K562 (cell line): Measurements from ENCODE around the gene HSF5. TPM values are rescaled to one million over a fixed set of nuclear protein-coding genes. Genes with fewer than 3 reads are reported as not detected.

Experiments
- HMGN3 ChIP-seq: IDR thresholded peaks from 2 replicates; pipeline ENCODE4 v1.6.1; 2011; ENCODE audit warnings: borderline replicate concordance, low read depth, mild to moderate bottlenecking, mixed read lengths, low read length; ENCODE audit not compliant: insufficient read length; ENCODE audit errors: extremely low read depth
- MEF2D ChIP-seq: conservative IDR thresholded peaks from 2 replicates; pipeline ENCODE4 v1.6.1; 2016; ENCODE audit warnings: low read depth, missing genetic modification characterization, missing compliant biosample characterization
- NFYB ChIP-seq: IDR thresholded peaks from 2 replicates; pipeline ENCODE4 v1.6.1; 2011; ENCODE audit warnings: mild to moderate bottlenecking, moderate library complexity; ENCODE audit not compliant: insufficient read length; ENCODE audit errors: extremely low read depth
- PRMT5 ChIP-seq: sonication (generic); formaldehyde crosslinking; IDR thresholded peaks from 2 replicates; pipeline ENCODE4 v1.5.0; 2020; ENCODE audit warnings: missing genetic modification reagents
- RHOXF2B ChIP-seq: fragments of 250-450 bp; sonication (Bioruptor Pico); conservative IDR thresholded peaks from 2 replicates; pipeline ENCODE4 v1.5.1; 2021
- SMAD3 ChIP-seq: fragments of 450-650 bp; formaldehyde crosslinking; conservative IDR thresholded peaks from 2 replicates; pipeline ENCODE4 v1.4.0; 2020; ENCODE audit warnings: mild to moderate bottlenecking
- TBP ChIP-seq: optimal IDR thresholded peaks from 2 replicates; pipeline ENCODE3; 2011; ENCODE audit warnings: low read depth, low read length, improper control_type of control experiment
- TCFL5 ChIP-seq: fragments of 250-450 bp; sonication (Bioruptor Pico); conservative IDR thresholded peaks from 2 replicates; pipeline ENCODE4 v1.6.1; 2021; ENCODE audit warnings: mild to moderate bottlenecking, moderate library complexity, matching md5 sums
- TRIM24 ChIP-seq, 2 experiments: fragments of 450-650 bp; IDR thresholded peaks; 2 replicates each; pipeline ENCODE4 v1.6.1; 2016
- ZC3H8 ChIP-seq: fragments of 450-650 bp; IDR thresholded peaks from 2 replicates; pipeline ENCODE4 v1.6.1; 2017
- ZNF12 ChIP-seq: sonication (generic); formaldehyde crosslinking; IDR thresholded peaks from 2 replicates; pipeline ENCODE4 v1.4.0; 2020; ENCODE audit warnings: mild to moderate bottlenecking, missing genetic modification reagents
- ZNF140 ChIP-seq: fragments of 250-450 bp; sonication (Bioruptor Pico); IDR thresholded peaks from 2 replicates; pipeline ENCODE4 v1.8.0; 2021; ENCODE audit warnings: moderate library complexity, mild to moderate bottlenecking, inconsistent platforms
- ZNF561 ChIP-seq: fragments of 450-650 bp; formaldehyde crosslinking; conservative IDR thresholded peaks from 2 replicates; pipeline ENCODE4 v1.4.0; 2020; ENCODE audit warnings: mild to moderate bottlenecking, moderate library complexity
- polyA plus RNA-seq, 8 experiments: library from polyadenylated mRNA; depleted of rRNA in 4 of 8; stranded (reverse) in 5 of 8; unstranded in 3 of 8; fragments of >200 nt; fragmentation: Nextera tagmentation in 2 of 8; fragmentation: Illumina TruSeq in 1 of 8; extraction: Ambion mirVana in 2 of 8; extraction: Trizol in 1 of 8; gene quantifications; 2 replicates each; pipeline versions ENCODE4 v1.2.1 to v1.2.3, GENCODE V29; 2011 to 2014; ENCODE audit warnings: inconsistent platforms in 1 of 8, missing spikeins in 1 of 8
- total RNA-seq, 7 experiments: library from RNA; depleted of rRNA in 6 of 7; stranded (reverse); fragments of >200 nt in 6 of 7; fragmentation: Illumina TruSeq in 2 of 7; extraction: Trizol in 2 of 7; gene quantifications; 2 replicates each; pipeline versions ENCODE4 v1.2.1 to v1.2.3, GENCODE V29; 2011 to 2021; ENCODE audit warnings: low replicate concordance in 1 of 7
- TF ChIP-seq, protein P1 (sequence below): sonication (generic); formaldehyde crosslinking; IDR thresholded peaks from 2 replicates; pipeline ENCODE4 v1.9.0; 2022; ENCODE audit warnings: mild to moderate bottlenecking, missing genetic modification reagents
- TF ChIP-seq, protein P2 (sequence below): fragments of 450-650 bp; conservative IDR thresholded peaks from 2 replicates; pipeline ENCODE4 v1.6.1; 2016; ENCODE audit warnings: missing genetic modification characterization, low read depth, mild to moderate bottlenecking, control low read depth, missing compliant biosample characterization
- TF ChIP-seq, protein P3 (sequence below), 3 experiments: IDR thresholded peaks in 2 of 3; conservative IDR thresholded peaks in 1 of 3; 2 replicates each; pipeline ENCODE4 v1.5.1; 2011 to 2012; ENCODE audit warnings: low read length in 3 of 3, mild to moderate bottlenecking in 3 of 3, control low read depth in 2 of 3, improper control_type of control experiment in 1 of 3, inconsistent platforms in 1 of 3, low read depth in 1 of 3, mixed read lengths in 1 of 3, moderate library complexity in 1 of 3; ENCODE audit not compliant: insufficient read depth in 2 of 3
- TF ChIP-seq, protein P4 (sequence below): fragments of 250-450 bp; sonication (Bioruptor Pico); IDR thresholded peaks from 2 replicates; pipeline ENCODE4 v1.4.0; 2020; ENCODE audit warnings: mild to moderate bottlenecking, moderate library complexity
- TF ChIP-seq, protein P5 (sequence below): fragments of 250-450 bp; sonication (Bioruptor Pico); IDR thresholded peaks from 2 replicates; pipeline ENCODE4 v1.5.0; 2020; ENCODE audit warnings: mild to moderate bottlenecking, borderline replicate concordance

Gene HSF5
- total and polyA plus RNA-seq, 9 of the 15 experiments (the other 6 are each of a cell fraction or from before 2014, with no cell fraction given): 0.04 TPM; not detected in 8

DNA sequence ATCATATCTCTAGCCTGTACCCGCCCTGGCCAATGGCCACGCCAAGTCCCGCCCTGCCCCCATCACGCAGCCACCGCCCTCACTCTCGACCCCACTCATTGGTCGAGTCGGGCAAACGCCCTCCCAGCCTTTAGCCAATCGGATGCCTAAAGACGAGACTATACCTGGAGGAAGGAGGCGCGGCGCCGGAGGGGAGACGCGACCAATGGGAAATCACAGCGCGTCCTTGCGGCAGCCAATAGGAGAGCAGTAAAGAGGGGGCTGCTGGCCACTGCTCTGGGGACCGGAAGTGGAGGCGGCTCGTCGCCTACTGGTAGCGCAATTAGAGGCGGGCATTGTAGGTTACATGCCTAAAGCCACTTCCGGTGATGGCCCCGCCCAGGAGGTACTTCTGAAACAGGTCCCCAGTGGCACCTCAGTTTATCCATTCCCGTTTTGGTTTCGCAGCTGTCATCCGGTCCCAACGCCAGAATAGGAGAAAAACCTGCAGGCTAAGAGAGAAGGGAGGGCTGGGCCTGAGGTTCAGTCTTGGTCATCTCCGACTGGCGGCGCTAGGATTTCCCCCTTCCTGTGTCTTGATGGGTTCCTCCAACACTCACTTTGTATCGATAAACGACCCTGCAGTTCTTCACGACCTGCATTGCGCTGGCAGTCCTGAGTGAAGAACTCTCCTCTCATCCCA, 29.9 kb upstream of the HSF5 start (continued):
- TF ChIP-seq, protein P1, sequence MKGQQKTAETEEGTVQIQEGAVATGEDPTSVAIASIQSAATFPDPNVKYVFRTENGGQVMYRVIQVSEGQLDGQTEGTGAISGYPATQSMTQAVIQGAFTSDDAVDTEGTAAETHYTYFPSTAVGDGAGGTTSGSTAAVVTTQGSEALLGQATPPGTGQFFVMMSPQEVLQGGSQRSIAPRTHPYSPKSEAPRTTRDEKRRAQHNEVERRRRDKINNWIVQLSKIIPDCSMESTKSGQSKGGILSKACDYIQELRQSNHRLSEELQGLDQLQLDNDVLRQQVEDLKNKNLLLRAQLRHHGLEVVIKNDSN (CRISPR knock-in tag): peak; percentile 59
- TF ChIP-seq, protein P2, sequence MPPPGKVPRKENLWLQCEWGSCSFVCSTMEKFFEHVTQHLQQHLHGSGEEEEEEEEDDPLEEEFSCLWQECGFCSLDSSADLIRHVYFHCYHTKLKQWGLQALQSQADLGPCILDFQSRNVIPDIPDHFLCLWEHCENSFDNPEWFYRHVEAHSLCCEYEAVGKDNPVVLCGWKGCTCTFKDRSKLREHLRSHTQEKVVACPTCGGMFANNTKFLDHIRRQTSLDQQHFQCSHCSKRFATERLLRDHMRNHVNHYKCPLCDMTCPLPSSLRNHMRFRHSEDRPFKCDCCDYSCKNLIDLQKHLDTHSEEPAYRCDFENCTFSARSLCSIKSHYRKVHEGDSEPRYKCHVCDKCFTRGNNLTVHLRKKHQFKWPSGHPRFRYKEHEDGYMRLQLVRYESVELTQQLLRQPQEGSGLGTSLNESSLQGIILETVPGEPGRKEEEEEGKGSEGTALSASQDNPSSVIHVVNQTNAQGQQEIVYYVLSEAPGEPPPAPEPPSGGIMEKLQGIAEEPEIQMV (tag): no peak
- TF ChIP-seq MEF2D (tag): no peak
- no peak for TF ChIP-seq TCFL5 (CRISPR knock-in tag)
- TF ChIP-seq RHOXF2B (CRISPR knock-in tag): no peak
- peak in 1 of 2 experiments; percentile 91; a peak in 2 of 4 replicates for TF ChIP-seq TRIM24 (IDR thresholded peaks at IDR 0.05)
- TF ChIP-seq, protein P3, sequence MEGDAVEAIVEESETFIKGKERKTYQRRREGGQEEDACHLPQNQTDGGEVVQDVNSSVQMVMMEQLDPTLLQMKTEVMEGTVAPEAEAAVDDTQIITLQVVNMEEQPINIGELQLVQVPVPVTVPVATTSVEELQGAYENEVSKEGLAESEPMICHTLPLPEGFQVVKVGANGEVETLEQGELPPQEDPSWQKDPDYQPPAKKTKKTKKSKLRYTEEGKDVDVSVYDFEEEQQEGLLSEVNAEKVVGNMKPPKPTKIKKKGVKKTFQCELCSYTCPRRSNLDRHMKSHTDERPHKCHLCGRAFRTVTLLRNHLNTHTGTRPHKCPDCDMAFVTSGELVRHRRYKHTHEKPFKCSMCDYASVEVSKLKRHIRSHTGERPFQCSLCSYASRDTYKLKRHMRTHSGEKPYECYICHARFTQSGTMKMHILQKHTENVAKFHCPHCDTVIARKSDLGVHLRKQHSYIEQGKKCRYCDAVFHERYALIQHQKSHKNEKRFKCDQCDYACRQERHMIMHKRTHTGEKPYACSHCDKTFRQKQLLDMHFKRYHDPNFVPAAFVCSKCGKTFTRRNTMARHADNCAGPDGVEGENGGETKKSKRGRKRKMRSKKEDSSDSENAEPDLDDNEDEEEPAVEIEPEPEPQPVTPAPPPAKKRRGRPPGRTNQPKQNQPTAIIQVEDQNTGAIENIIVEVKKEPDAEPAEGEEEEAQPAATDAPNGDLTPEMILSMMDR (IDR thresholded peaks at IDR 0.05 in 2 of 3, conservative IDR thresholded peaks at IDR 0.05 in 1 of 3; ENCODE audit: insufficient read depth in 2 of 3, low read depth in 1 of 3, low read length in 3 of 3): no peak
- TF ChIP-seq TBP: peak; percentile 73
- no peak for TF ChIP-seq SMAD3 (CRISPR knock-in tag)
- TF ChIP-seq, protein P4, sequence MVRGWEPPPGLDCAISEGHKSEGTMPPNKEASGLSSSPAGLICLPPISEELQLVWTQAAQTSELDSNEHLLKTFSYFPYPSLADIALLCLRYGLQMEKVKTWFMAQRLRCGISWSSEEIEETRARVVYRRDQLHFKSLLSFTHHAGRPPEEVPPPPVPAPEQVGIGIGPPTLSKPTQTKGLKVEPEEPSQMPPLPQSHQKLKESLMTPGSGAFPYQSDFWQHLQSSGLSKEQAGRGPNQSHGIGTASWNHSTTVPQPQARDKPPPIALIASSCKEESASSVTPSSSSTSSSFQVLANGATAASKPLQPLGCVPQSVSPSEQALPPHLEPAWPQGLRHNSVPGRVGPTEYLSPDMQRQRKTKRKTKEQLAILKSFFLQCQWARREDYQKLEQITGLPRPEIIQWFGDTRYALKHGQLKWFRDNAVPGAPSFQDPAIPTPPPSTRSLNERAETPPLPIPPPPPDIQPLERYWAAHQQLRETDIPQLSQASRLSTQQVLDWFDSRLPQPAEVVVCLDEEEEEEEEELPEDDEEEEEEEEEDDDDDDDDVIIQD (CRISPR knock-in tag): no peak
- TF ChIP-seq, protein P5, sequence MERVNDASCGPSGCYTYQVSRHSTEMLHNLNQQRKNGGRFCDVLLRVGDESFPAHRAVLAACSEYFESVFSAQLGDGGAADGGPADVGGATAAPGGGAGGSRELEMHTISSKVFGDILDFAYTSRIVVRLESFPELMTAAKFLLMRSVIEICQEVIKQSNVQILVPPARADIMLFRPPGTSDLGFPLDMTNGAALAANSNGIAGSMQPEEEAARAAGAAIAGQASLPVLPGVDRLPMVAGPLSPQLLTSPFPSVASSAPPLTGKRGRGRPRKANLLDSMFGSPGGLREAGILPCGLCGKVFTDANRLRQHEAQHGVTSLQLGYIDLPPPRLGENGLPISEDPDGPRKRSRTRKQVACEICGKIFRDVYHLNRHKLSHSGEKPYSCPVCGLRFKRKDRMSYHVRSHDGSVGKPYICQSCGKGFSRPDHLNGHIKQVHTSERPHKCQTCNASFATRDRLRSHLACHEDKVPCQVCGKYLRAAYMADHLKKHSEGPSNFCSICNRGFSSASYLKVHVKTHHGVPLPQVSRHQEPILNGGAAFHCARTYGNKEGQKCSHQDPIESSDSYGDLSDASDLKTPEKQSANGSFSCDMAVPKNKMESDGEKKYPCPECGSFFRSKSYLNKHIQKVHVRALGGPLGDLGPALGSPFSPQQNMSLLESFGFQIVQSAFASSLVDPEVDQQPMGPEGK (CRISPR knock-in tag): no peak
- TF ChIP-seq ZNF140 (CRISPR knock-in tag): no peak
- TF ChIP-seq ZNF12: no peak
- TF ChIP-seq NFYB: peak; percentile 86
- no peak for TF ChIP-seq ZC3H8
- peak; percentile 20 for TF ChIP-seq HMGN3
- no peak for TF ChIP-seq ZNF561 (CRISPR knock-in tag)
- TF ChIP-seq PRMT5: no peak
